ENCODE results near the gene LRRC71. TPM values are rescaled to one million over a fixed set of nuclear protein-coding genes. Genes with fewer than 3 reads are reported as not detected.

The LRRC71 gene
- polyA plus RNA-seq, 3 donors, result not detected

GRCh38 chr1:156874142-156874541 is 46.3 kb upstream of the LRRC71 start:
- H3K36me3 Mint-ChIP-seq, result no peaks in the 10 kb centered on the region
- no peaks in the 10 kb centered on the region for H3K4me1 ChIP-seq (ENCODE audit: control insufficient read depth in 1 of 2, insufficient read depth in 2 of 2, low read length in 2 of 2)
- no peaks in the 10 kb centered on the region for H3K9me3 ChIP-seq (replicated peaks in 1 of 2; ENCODE audit: control insufficient read depth in 1 of 2, insufficient read depth in 1 of 2, low read length in 2 of 2)
- H3K79me2 ChIP-seq (ENCODE audit: insufficient read depth, low read length), result no peaks in the 10 kb centered on the region
- H3K4me1 Mint-ChIP-seq, result no peaks in the 10 kb centered on the region
- no peak overlapping the region for H3K9ac ChIP-seq (ENCODE audit: insufficient read depth, low read length, poor library complexity, severe bottlenecking)
- H3K4me3 ChIP-seq (replicated peaks in 1 of 3; ENCODE audit: low read depth in 2 of 3, low read length in 3 of 3), result no peak overlapping the region
- no peaks in the 10 kb centered on the region for H3K9me3 Mint-ChIP-seq
- H4K20me1 ChIP-seq (ENCODE audit: insufficient read depth, low read length), result no peaks in the 10 kb centered on the region
- no peak overlapping the region for H3K4me2 ChIP-seq (replicated peaks; ENCODE audit: extremely low read depth, low read length, poor library complexity, severe bottlenecking)
- no peak for TF ChIP-seq CTCF (IDR thresholded peaks at IDR 0.05)
- H3K27me3 Mint-ChIP-seq (ENCODE audit: low read depth in 3 of 3), result peaks cover 23 to 27% (median 25%) of the 10 kb centered on the region in 3 donors
- H3K27ac Mint-ChIP-seq, result no peak overlapping the region
- no peak for DNase-seq
- no peak overlapping the region for H3K4me3 Mint-ChIP-seq
- H3K36me3 ChIP-seq (replicated peaks in 1 of 2; ENCODE audit: control insufficient read depth in 1 of 2, insufficient read depth in 2 of 2, low read length in 2 of 2), result no peaks in the 10 kb centered on the region
- WGBS (ENCODE audit: insufficient coverage), result 87% methylated on average over 2 of the region's 5 CpGs
- intact Hi-C loops (cut with micrococcal nuclease), result no loop called here
- H2AFZ ChIP-seq (ENCODE audit: insufficient read depth, low read depth, low read length, poor library complexity, severe bottlenecking), result no peak overlapping the region
- no peak overlapping the region for H3K27ac ChIP-seq (ENCODE audit: low read depth in 1 of 2, low read length in 2 of 2)
- H3K27me3 ChIP-seq (ENCODE audit: control insufficient read depth in 2 of 2, insufficient read depth in 2 of 2, low read length in 2 of 2), result peaks cover 0 to 12% of the 10 kb centered on the region in 2 donors

- no peaks in the 10 kb centered on the region for H3K9me3 Mint-ChIP-seq
- intact Hi-C loops (cut with micrococcal nuclease), result no loop called here
- TF ChIP-seq CTCF (IDR thresholded peaks at IDR 0.05), result no peak
- no peak overlapping the region for H3K4me3 ChIP-seq (replicated peaks in 1 of 3; ENCODE audit: low read depth in 2 of 3, low read length in 3 of 3)
- no peak for DNase-seq
- no peak overlapping the region for H3K4me3 Mint-ChIP-seq
- peaks cover 0 to 12% of the 10 kb centered on the region in 2 donors for H3K27me3 ChIP-seq (ENCODE audit: control insufficient read depth in 2 of 2, insufficient read depth in 2 of 2, low read length in 2 of 2)
- H3K9ac ChIP-seq (ENCODE audit: insufficient read depth, low read length, poor library complexity, severe bottlenecking), result no peak overlapping the region
- no peak overlapping the region for H2AFZ ChIP-seq (ENCODE audit: insufficient read depth, low read depth, low read length, poor library complexity, severe bottlenecking)
- no peaks in the 10 kb centered on the region for H3K9me3 ChIP-seq (replicated peaks in 1 of 2; ENCODE audit: control insufficient read depth in 1 of 2, insufficient read depth in 1 of 2, low read length in 2 of 2)
- no peaks in the 10 kb centered on the region for H3K4me1 ChIP-seq (ENCODE audit: control insufficient read depth in 1 of 2, insufficient read depth in 2 of 2, low read length in 2 of 2)
- no peaks in the 10 kb centered on the region for H4K20me1 ChIP-seq (ENCODE audit: insufficient read depth, low read length)
- no peak overlapping the region for H3K27ac Mint-ChIP-seq
- no peak overlapping the region for H3K4me2 ChIP-seq (replicated peaks; ENCODE audit: extremely low read depth, low read length, poor library complexity, severe bottlenecking)
- H3K36me3 Mint-ChIP-seq, result no peaks in the 10 kb centered on the region
- H3K27ac ChIP-seq (ENCODE audit: low read depth in 1 of 2, low read length in 2 of 2), result no peak overlapping the region
- peaks cover 19 to 29% (median 27%) of the 10 kb centered on the region in 3 donors for H3K27me3 Mint-ChIP-seq (ENCODE audit: low read depth in 3 of 3)
- H3K36me3 ChIP-seq (replicated peaks in 1 of 2; ENCODE audit: control insufficient read depth in 1 of 2, insufficient read depth in 2 of 2, low read length in 2 of 2), result no peaks in the 10 kb centered on the region
- 94% methylated on average over 13 of the region's 16 CpGs for WGBS (ENCODE audit: insufficient coverage)
- no peaks in the 10 kb centered on the region for H3K79me2 ChIP-seq (ENCODE audit: insufficient read depth, low read length)
- H3K4me1 Mint-ChIP-seq, result no peaks in the 10 kb centered on the region
Observed at GRCh38 chr1:156874572-156875340, 45.7 kb upstream of the LRRC71 start.
